Esophagus mucosa (tissue), 1 donor: ENCODE measurements around the gene GPC3. TPM values are rescaled to one million over a fixed set of nuclear protein-coding genes. Genes with fewer than 3 reads are reported as not detected.
"Not testable (repeated sequence)": the region's sequence is repeated elsewhere in the genome, so short reads cannot be mapped to it uniquely, and the experiment has no call there.

Experiments
- ATAC-seq: fragments of 200-7000 bp; cut with Tn5 transposase; one replicate; pipeline ENCODE4 v1.9.1; 2020
- total RNA-seq: library from RNA; stranded (reverse); gene quantifications from one replicate; pipeline ENCODE4 v1.2.4, GENCODE V29; 2023
- donor health status: DM: yes; HTN: yes; CAD: no.

The GPC3 gene
- total RNA-seq, 1 donor from 2014 or later: 0.28 TPM

GRCh38 chrX:133640161-133641015 lies 345.0 kb downstream of the GPC3 start:
- no peak for ATAC-seq

- ATAC-seq: no peak
Measured at GRCh38 chrX:133639726-133640125, 345.7 kb downstream of the GPC3 start.

DNA sequence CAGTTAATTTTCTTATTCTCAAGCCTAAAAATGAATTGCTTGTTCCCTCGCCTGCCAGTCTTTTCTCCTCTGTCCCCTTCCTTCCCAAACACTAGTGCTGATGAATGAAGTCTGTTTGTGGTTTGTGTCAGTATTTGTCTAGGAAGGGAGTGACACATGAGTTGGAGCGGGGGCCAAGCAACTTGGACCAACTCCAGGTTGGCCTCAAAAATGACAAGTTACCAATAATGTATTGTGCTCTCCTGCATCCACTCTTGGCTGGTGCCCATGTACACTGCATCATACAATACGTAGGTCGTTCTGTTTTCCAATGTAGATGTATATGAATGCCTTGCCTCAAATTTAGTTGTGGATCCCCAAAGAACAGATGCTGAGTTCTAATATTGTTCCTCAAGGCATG lies 347.1 kb downstream of the GPC3 start:
- no peak for ATAC-seq

DNA sequence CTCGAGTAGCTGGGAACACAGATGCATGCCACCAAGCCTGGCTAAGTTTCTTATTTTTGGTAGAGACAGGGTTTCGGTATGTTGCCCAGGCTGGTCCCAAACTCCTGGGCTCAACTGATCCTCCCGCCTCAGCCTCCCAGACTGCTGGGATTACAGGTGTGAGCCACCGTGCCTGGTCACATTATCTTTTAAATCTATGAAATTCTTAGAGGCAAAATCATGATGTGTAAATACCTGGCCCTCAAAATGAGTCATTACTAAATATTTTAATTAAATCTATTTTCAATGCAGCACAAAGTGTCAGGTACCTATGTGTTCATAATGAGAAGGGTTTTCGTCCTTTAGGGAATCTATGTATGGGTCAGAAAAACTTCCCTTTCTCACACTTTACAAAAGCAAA lies 347.6 kb downstream of the GPC3 start:
- ATAC-seq: no peak

DNA sequence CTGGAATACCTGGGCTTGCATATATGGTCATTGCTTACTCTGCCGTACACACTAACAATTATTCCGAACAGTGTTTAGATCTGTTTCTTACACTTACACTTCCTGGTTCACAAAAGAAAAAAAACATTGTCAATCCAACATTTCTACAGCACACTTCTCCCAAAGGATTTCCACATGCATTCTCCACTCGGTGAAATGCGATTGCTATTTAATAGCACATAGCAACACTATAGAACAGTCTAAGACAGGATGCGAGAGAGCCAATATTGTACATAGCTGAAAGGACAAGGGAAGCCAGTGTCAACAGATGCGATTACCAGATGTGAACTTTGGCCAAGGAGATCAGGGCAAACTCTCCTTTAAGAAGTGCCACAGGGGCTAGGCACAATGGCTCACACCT lies 349.4 kb downstream of the GPC3 start:
- no peak for ATAC-seq

- no peak for ATAC-seq
Measured at GRCh38 chrX:133634416-133634815, 351.0 kb downstream of the GPC3 start.

DNA sequence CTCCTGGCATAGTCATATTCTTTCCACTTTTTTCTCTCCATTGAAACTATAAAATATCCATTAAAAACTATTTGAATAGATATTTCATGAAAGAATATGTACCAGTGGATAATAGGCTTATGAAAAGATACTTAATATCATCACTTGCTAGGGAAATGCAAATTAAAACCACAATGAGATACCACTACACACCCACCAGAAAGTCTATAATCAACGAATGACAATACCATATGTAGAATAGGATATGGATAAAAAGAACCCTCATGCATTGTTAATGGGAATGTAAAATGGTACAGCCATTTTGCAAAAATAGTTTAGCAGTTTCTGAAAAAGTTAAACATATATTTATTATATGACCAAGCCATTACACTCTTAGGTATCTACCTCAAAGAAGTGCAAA lies 351.4 kb downstream of the GPC3 start:
- ATAC-seq: no peak

- ATAC-seq: no peak
Measured at GRCh38 chrX:133633162-133633561, 352.2 kb downstream of the GPC3 start.

DNA sequence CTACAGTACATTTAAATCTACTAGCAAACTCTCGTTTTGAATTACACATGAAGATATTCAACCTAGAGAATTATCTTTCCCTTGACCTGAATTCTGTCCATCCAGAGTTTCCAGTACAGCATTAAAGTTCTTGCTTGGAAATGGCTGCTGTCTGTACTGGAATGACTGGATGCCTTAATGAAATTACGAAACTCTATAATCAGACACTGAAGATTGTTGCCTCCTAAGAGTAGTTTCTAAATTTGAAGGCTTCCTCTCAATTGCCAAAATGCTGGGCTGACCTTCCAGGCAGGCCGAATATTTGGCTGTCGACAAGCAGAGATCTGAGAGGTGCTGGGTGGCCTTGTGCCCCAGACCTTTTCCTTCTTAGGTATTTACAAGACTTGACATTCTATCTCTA lies 355.0 kb downstream of the GPC3 start:
- ATAC-seq: no peak

DNA sequence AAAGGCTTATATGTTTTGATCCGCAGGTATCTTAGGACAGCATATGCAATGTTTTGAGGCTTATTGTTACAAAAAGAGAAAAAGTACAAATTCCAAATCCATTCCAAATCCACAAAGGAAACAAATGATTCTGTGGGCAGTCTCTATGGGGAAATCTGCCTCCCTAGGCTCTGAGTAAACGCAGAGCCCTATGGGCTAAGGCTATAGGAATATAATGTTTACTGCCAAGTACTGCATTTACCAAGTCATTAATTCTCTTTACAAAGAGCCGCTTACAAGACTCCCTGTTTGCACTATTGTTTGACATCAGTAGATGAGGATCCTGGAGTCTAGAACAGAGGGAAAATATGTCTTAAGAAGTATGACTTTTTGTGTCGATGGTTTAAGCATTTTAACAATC lies 357.7 kb downstream of the GPC3 start:
- ATAC-seq: no peak

- ATAC-seq: not testable (repeated sequence)
Measured at GRCh38 chrX:133621384-133621783, 364.0 kb downstream of the GPC3 start.

- ATAC-seq: no peak
Measured at GRCh38 chrX:133611676-133612075, 373.7 kb downstream of the GPC3 start.

DNA sequence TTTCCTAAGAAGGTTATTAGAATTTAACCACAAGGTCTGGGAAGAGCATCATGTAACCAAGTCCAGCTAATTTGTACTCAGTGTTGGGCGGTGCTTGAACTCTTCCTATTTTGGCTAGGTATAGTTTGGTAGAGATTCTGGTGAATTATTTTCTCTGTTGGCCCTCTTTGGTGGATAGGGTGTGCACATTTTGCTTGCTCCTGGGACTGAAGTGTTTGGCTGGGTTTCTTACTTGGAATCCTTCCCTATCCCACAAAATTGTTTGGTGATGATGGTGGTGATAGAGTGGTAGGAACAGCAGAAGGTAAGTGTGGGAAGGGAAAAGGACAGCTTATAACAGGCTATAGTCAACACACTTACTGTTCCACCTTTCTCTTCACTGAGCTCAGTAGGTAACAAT lies 375.3 kb downstream of the GPC3 start:
- no peak for ATAC-seq

- no peak for ATAC-seq
Measured at GRCh38 chrX:133609166-133609565, 376.2 kb downstream of the GPC3 start.

GRCh38 chrX:133608406-133608805 lies 377.0 kb downstream of the GPC3 start:
- no peak for ATAC-seq

DNA sequence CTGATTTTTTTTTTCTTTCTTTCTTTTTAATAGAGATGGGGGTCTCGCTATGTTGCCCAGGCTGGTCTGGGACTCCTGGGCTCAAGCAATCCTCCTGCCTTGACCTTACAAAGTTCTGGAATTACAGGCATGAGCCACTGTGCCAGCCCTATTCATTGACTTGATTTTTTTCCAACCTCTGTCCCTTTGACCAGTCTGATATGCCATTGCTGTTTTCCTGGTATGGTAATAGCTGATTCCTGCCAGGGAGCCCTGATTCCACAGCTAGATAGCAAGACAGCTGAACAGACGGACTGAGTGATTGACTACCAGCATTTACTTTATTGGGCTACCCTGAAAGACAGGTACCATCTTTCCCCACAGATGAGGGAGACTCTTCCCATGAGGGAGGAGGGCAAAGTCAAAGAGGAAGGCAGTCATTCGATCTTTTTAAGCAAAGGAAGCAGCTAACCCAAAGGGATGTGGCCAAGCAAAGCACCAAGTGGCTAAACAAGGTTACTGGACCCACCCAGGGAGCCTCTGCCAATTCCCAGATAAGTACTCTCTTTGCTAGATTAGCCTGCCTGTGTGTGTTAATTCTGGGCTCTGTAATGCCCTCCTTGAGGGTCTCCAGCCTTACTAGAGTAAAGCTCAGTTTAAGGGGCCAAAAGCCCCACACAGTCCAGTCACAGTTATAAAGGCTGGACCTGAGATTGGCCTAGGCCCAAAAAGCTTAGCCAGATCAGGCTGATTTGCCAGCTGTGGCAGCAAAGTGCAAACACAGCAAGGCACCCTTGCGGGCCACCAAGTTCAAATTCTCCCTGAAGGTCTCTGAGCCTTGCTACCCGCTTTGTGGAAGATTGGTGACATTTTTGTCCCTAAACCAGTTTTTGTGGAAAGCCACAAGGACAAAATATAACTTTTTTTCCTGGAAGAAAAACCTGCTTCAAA lies 377.7 kb downstream of the GPC3 start:
- ATAC-seq: no peak

DNA sequence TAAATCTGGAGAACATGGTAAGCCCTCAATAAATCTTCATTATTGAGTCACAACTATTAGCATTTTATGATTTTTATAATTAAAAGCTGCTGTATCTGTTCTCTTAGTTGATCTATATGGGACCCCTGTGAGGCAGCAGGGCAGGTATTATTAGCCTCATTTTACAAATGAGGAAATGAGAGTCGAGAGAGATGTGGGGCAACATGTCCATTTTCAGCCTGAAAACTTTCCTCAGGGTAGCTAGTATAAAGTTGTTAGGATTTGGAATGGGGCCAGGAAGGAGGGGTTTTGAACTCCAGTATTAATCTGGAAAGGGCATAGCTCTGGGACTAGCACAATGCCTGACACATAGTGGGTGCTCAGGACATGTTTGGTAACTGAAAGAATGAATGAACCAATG lies 378.4 kb downstream of the GPC3 start:
- ATAC-seq: no peak

DNA sequence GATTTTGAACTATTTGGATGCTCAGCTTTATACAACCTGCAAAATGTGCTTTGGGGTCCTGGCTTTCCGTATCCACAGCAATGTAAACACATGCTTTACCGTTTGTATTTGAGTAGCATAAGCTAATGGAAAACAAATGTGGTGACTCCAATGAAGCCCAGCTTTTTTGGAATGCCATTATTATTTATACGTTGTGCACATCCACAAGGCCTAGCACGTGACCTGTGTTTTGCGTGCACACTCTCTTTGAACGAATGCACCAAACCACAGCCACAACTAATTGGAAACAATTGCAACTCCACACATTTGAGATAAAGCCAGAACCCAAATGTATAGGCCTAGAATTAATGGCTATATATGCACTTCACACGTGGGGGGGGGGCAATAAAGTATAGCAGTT lies 380.6 kb downstream of the GPC3 start:
- ATAC-seq: no peak

DNA sequence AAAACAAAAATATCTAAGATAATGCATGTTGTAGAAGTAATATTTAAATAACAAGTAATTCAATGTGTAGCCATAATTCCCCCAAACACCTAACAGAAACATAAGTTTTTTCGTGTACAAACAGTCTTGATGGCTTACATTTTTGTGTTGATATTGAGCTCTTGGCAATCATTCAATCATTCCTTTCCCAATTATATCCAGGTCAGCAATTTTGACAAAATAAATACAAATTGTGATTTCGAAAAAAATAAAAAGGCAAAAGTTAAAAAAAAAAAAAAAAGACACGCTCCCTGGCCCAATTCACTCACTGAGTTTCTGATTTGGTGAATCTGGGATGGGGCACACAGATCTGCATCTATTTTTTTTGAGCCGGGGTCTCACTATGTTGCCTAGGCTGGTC lies 382.5 kb downstream of the GPC3 start:
- no peak for ATAC-seq

DNA sequence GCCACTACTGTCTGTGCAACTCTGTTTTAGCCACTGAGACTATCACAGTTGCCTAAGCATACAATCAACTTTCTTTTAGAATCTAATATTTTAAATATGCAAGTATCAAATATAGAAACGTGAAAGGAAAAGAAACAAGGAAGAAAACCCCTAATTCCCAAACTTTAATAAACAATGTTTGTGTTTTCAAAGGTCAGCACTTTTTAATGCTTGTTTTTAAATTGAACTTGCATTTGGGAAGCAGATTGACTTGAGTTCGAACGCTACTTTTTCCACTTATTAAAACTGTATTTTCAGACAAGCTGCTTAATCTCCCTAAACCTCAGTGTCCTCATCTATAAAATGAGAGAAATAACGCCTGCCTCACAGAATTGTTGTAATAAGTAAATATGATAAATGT lies 384.3 kb downstream of the GPC3 start:
- no peak for ATAC-seq

DNA sequence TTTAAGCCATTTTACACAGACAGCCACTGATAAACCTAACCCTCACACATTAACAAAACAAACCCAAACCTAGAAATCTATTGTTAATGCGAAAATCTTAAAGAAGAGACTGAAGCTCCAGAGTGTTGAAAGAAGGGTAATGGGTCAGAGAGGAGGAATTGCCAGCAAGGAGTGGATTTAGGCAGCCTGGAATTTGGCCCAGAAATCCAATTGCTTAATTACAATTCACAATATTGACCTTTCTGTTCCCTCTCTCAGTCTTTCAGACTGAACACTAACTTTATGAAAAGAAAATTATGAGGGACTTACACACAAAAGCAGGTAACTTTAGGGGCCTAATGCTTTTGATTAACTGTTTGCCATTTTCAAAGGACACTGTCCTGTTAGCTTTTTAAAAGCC lies 384.9 kb downstream of the GPC3 start:
- ATAC-seq: no peak

DNA sequence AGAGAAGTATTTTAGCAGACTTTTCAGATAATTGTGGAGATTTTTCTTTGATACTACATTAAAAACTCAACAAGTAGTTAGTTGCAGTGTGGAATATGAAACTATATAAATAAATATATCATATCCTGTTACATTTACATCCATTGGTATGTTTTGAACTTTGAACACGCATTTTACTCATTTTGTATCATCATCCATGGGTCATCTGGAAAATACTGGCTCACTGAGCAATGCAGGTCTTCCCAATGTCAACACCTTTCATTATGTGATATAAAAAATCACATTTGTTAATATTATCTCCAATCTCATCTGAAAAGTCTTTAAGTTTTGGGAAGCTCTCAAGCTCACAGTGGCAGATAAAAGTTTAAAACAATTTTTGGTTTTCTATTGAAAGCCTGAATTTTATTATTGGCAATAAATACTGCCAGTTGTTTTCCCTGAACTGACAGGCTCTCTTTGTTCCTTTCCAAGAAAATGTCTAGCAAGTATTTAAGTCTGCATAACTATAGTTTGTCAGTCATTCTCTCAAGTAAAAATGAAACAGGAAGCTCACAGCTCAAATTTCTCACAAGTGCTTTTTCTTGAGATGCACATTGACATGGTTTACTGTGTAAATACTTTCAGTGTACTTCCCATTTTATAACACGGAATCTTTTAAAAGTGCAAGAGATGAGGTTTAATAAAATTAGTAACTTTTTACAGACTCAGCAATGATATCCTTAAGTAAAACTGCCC lies 386.6 kb downstream of the GPC3 start:
- ATAC-seq: no peak

- no peak for ATAC-seq
Measured at GRCh38 chrX:133594156-133594555, 391.2 kb downstream of the GPC3 start.
